PC-9 (cell line): ENCODE data around the gene CCNA2. TPM values are rescaled to one million over a fixed set of nuclear protein-coding genes. Genes with fewer than 3 reads are reported as not detected.
A peak's percentile ranks its signal among the peaks of the same experiment; 100 is the strongest.

Experiments
- BruUV-seq: library from RNA; stranded (reverse); fragments of 400-500 nt; replicated peaks from 2 replicates; lab custom pipeline; 2021; lab: Mats Ljungman, UMichigan
- CTCF ChIA-PET: fragments of 300-600 bp; sonication (Branson Sonifier 250); formaldehyde crosslinking; loops from one replicate; lab custom pipeline; 2022; ENCODE audit warnings: antibody characterized with exemption; lab: Charles Lee
- POLR2A ChIA-PET: fragments of 300-600 bp; sonication (Branson Sonifier 250); formaldehyde crosslinking; loops from one replicate; lab custom pipeline; 2022; ENCODE audit warnings: antibody characterized with exemption; ENCODE audit not compliant: unreplicated experiment; lab: Charles Lee
- DNase-seq, 2 experiments: peaks; one replicate each; pipeline versions ENCODE4 v3.0.0 to v3.0.0-alpha.2; 2015 to 2022; ENCODE audit warnings: mixed read lengths in 1 of 2
- H2AFZ ChIP-seq: fragments of 200-600 bp; sonication (generic); 2 replicates; pipeline ENCODE4 v1.8.1; 2017; ENCODE audit warnings: antibody characterized with exemption
- H3F3A ChIP-seq: fragments of 200-600 bp; sonication (generic); 2 replicates; pipeline ENCODE4 v1.8.1; 2017; ENCODE audit warnings: antibody characterized with exemption, mild to moderate bottlenecking, low read depth; ENCODE audit not compliant: insufficient read depth
- H3K27ac ChIP-seq: fragments of 200-600 bp; sonication (generic); 2 replicates; pipeline ENCODE4 v1.6.1; 2016; ENCODE audit warnings: mixed run types
- H3K27me3 ChIP-seq: fragments of 200-600 bp; sonication (generic); 2 replicates; pipeline ENCODE4 v1.6.1; 2016; ENCODE audit warnings: low read depth, mixed run types; ENCODE audit not compliant: insufficient read depth
- H3K36me3 ChIP-seq: fragments of 200-600 bp; sonication (generic); 2 replicates; pipeline ENCODE4 v1.6.1; 2016; ENCODE audit warnings: low read depth, mixed run types
- H3K4me1 ChIP-seq: fragments of 200-600 bp; sonication (generic); replicated peaks from 2 replicates; pipeline ENCODE4 v1.6.1; 2016; ENCODE audit warnings: mixed run types; ENCODE audit not compliant: insufficient read depth
- H3K4me2 ChIP-seq: fragments of 200-600 bp; sonication (generic); 2 replicates; pipeline ENCODE4 v1.6.1; 2017; ENCODE audit warnings: mixed run types
- H3K4me3 ChIP-seq: fragments of 200-600 bp; sonication (generic); 2 replicates; pipeline ENCODE4 v1.6.1; 2016; ENCODE audit warnings: mixed run types
- H3K79me2 ChIP-seq: fragments of 200-600 bp; sonication (generic); 2 replicates; pipeline ENCODE4 v1.6.1; 2017; ENCODE audit warnings: low read depth, mixed run types
- H3K9me2 ChIP-seq: fragments of 200-600 bp; sonication (generic); 2 replicates; pipeline ENCODE4 v1.8.1; 2017; ENCODE audit warnings: mild to moderate bottlenecking; ENCODE audit not compliant: insufficient read depth
- H3K9me3 ChIP-seq: fragments of 200-600 bp; sonication (generic); 2 replicates; pipeline ENCODE4 v1.8.1; 2016; ENCODE audit warnings: low read depth; ENCODE audit not compliant: insufficient read depth
- H4K20me1 ChIP-seq: fragments of 200-600 bp; sonication (generic); 2 replicates; pipeline ENCODE4 v1.8.1; 2017; ENCODE audit not compliant: insufficient read depth
- CTCF ChIP-seq: fragments of 200-600 bp; sonication (generic); conservative IDR thresholded peaks from 2 replicates; pipeline ENCODE4 v1.6.1; 2017; ENCODE audit warnings: mixed run types, antibody characterized with exemption, mild to moderate bottlenecking, moderate library complexity
- EZH2 ChIP-seq: fragments of 200-600 bp; sonication (generic); IDR thresholded peaks from 2 replicates; pipeline ENCODE4 v1.8.0; 2017; ENCODE audit warnings: antibody characterized with exemption, low read depth
- intact Hi-C: fragments of 100-400 bp; cut with micrococcal nuclease; formaldehyde crosslinking; loops from one replicate; pipeline ENCODE4 v1.10.0; 2022; ENCODE audit not compliant: unreplicated experiment
- total RNA-seq: library from RNA; stranded (reverse); gene quantifications from 2 replicates; pipeline ENCODE4 v1.2.3, GENCODE V29; 2021

CCNA2 gene
- total RNA-seq, 1 experiment from 2014 or later = 70.7 TPM

- peaks cover 29% of the 10 kb centered on the region for H3K79me2 ChIP-seq
- H3K4me2 ChIP-seq = no peak overlapping the region
- peaks cover 61% of the 10 kb centered on the region for H3K36me3 ChIP-seq
- ChIA-PET CTCF (no interaction called here), POLR2A (no interaction called here)
- H3K4me3 ChIP-seq = no peak overlapping the region
- DNase-seq = no peak
- no peaks in the 10 kb centered on the region for H3K9me3 ChIP-seq
- TF ChIP-seq EZH2 = no peak
- no peak for TF ChIP-seq CTCF
- intact Hi-C loops = no loop called here
- H2AFZ ChIP-seq = no peak overlapping the region
- H4K20me1 ChIP-seq = peaks cover 3% of the 10 kb centered on the region; the same call in 1 of the 2 replicates
- no peaks in the 10 kb centered on the region for H3K27me3 ChIP-seq
- no peaks in the 10 kb centered on the region for H3K9me2 ChIP-seq
- no TSS peak for BruUV-seq
- peak overlapping the region; percentile 3; the same call in 1 of the 2 replicates for H3K27ac ChIP-seq
- peaks cover 64% of the 10 kb centered on the region for H3F3A ChIP-seq
- H3K4me1 ChIP-seq = peaks cover 18% of the 10 kb centered on the region
These were observed 6.0 kb downstream of the CCNA2 start for GRCh38 chr4:121817701-121818100.

GRCh38 chr4:121817006-121817405, 6.7 kb downstream of the CCNA2 start:
- BruUV-seq = no TSS peak
- H3K4me2 ChIP-seq = no peak overlapping the region
- H3K27me3 ChIP-seq = no peaks in the 10 kb centered on the region
- peaks cover 71% of the 10 kb centered on the region for H3F3A ChIP-seq
- POLR2A ChIA-PET = no interaction called here
- peaks cover 3% of the 10 kb centered on the region; the same call in 1 of the 2 replicates for H4K20me1 ChIP-seq
- H3K27ac ChIP-seq = peak overlapping the region; percentile 3; the same call in 1 of the 2 replicates
- peaks cover 12% of the 10 kb centered on the region for H3K4me1 ChIP-seq
- peaks cover 59% of the 10 kb centered on the region for H3K36me3 ChIP-seq
- CTCF ChIA-PET = no interaction called here
- no peaks in the 10 kb centered on the region for H3K9me2 ChIP-seq
- no peaks in the 10 kb centered on the region for H3K9me3 ChIP-seq
- no peak for TF ChIP-seq EZH2
- TF ChIP-seq CTCF = no peak
- no peak overlapping the region for H2AFZ ChIP-seq
- peaks cover 22% of the 10 kb centered on the region for H3K79me2 ChIP-seq
- no peak for DNase-seq
- H3K4me3 ChIP-seq = no peak overlapping the region
- intact Hi-C loops = no loop called here

GRCh38 chr4:121814756-121815155, 8.9 kb downstream of the CCNA2 start:
- intact Hi-C loops = no loop called here
- TF ChIP-seq CTCF (no peak), EZH2 (no peak)

More at GRCh38 chr4:121814756-121815155, 8.9 kb downstream of the CCNA2 start:
- Histone ChIP-seq H3K79me2 (no peaks in the 10 kb centered on the region; the same call in 1 of the 2 replicates), H3K36me3 (peaks cover 45% of the 10 kb centered on the region), H3K27ac (no peak overlapping the region), H3K4me1 (no peaks in the 10 kb centered on the region), H3K9me2 (no peaks in the 10 kb centered on the region), H3K4me3 (no peak overlapping the region), H3K9me3 (no peaks in the 10 kb centered on the region), H3K27me3 (no peaks in the 10 kb centered on the region), H3K4me2 (no peak overlapping the region), H4K20me1 (no peaks in the 10 kb centered on the region), H2AFZ (no peak overlapping the region), H3F3A (peaks cover 65% of the 10 kb centered on the region)
- ChIA-PET CTCF (no interaction called here), POLR2A (no interaction called here)
- BruUV-seq = no TSS peak
- DNase-seq = no peak
